ENCODE results near the gene MAD1L1.

The MAD1L1 gene

GRCh38 chr7:2241580-2242540 lies 9.1 kb upstream of the MAD1L1 start, which contains the start of the genes MRM2 and NUDT1:
Gene MRM2, minus strand, starts transcription at chr7:2242205. Its CDS starts 36 bp downstream, at chr7:2242169.
Gene NUDT1, plus strand, starts transcription at chr7:2242226. Its CDS starts 2,349 bp downstream, at chr7:2244575.
- no peak for DNase-seq (ENCODE audit: low read depth)

GRCh38 chr7:2239242-2239641 lies 6.5 kb upstream of the MAD1L1 start:
- DNase-seq (ENCODE audit: low read depth): no peak

- no peak for DNase-seq (ENCODE audit: low read depth)
Measured at GRCh38 chr7:2237109-2237602, 4.4 kb upstream of the MAD1L1 start.

GRCh38 chr7:2233926-2234325 lies 1.2 kb upstream of the MAD1L1 start:
- no peak for DNase-seq (ENCODE audit: low read depth)

GRCh38 chr7:2231992-2232765 lies 566 bp downstream of the MAD1L1 start:
- no peak for DNase-seq (ENCODE audit: low read depth)

GRCh38 chr7:2230882-2231281 lies 1.9 kb downstream of the MAD1L1 start:
- DNase-seq (ENCODE audit: low read depth): no peak

GRCh38 chr7:2230226-2230625 lies 2.5 kb downstream of the MAD1L1 start:
- DNase-seq (ENCODE audit: low read depth): no peak

- no peak for DNase-seq (ENCODE audit: low read depth)
Measured at GRCh38 chr7:2229467-2229866, 3.3 kb downstream of the MAD1L1 start.

GRCh38 chr7:2228921-2229320 lies 3.8 kb downstream of the MAD1L1 start:
- no peak for DNase-seq (ENCODE audit: low read depth)

GRCh38 chr7:2227699-2228098 lies 5.0 kb downstream of the MAD1L1 start:
- no peak for DNase-seq (ENCODE audit: low read depth)

GRCh38 chr7:2225830-2226229 lies 6.9 kb downstream of the MAD1L1 start:
- no peak for DNase-seq (ENCODE audit: low read depth)

- no peak for DNase-seq (ENCODE audit: low read depth)
Measured at GRCh38 chr7:2225336-2225735, 7.4 kb downstream of the MAD1L1 start.

- DNase-seq (ENCODE audit: low read depth): no peak
Measured at GRCh38 chr7:2224934-2225333, 7.8 kb downstream of the MAD1L1 start.

- no peak for DNase-seq (ENCODE audit: low read depth)
Measured at GRCh38 chr7:2224491-2224928, 8.2 kb downstream of the MAD1L1 start.

- no peak for DNase-seq (ENCODE audit: low read depth)
Measured at GRCh38 chr7:2223321-2223720, 9.4 kb downstream of the MAD1L1 start.

GRCh38 chr7:2222516-2222915 lies 10.2 kb downstream of the MAD1L1 start:
- no peak for DNase-seq (ENCODE audit: low read depth)

- no peak for DNase-seq (ENCODE audit: low read depth)
Measured at GRCh38 chr7:2220954-2221353, 11.8 kb downstream of the MAD1L1 start.

GRCh38 chr7:2220506-2220905 lies 12.2 kb downstream of the MAD1L1 start:
- no peak for DNase-seq (ENCODE audit: low read depth)

- DNase-seq (ENCODE audit: low read depth): no peak
Measured at GRCh38 chr7:2220030-2220429, 12.7 kb downstream of the MAD1L1 start.

- no peak for DNase-seq (ENCODE audit: low read depth)
Measured at GRCh38 chr7:2219606-2220005, 13.1 kb downstream of the MAD1L1 start.

- no peak for DNase-seq (ENCODE audit: low read depth)
Measured at GRCh38 chr7:2219136-2219535, 13.6 kb downstream of the MAD1L1 start.

- DNase-seq (ENCODE audit: low read depth): no peak
Measured at GRCh38 chr7:2218444-2218785, 14.3 kb downstream of the MAD1L1 start.

Measured in HS-5 (cell line).